HUES64 (cell line): ENCODE results near the gene GIGYF2.

Experiments
- H3K27ac ChIP-seq: 2 replicates; pipeline ENCODE4 v1.7.0; 2013; ENCODE audit warnings: low read depth, low read length, inconsistent platforms
- H3K27me3 ChIP-seq: 2 replicates; pipeline ENCODE4 v1.6.1; 2013; ENCODE audit warnings: mild to moderate bottlenecking, low read length; ENCODE audit not compliant: insufficient read depth
- H3K36me3 ChIP-seq: 2 replicates; pipeline ENCODE4 v1.6.1; 2013; ENCODE audit warnings: mild to moderate bottlenecking, low read length; ENCODE audit not compliant: insufficient read depth
- H3K4me1 ChIP-seq: 2 replicates; pipeline ENCODE4 v1.6.1; 2013; ENCODE audit warnings: mild to moderate bottlenecking, low read length, moderate library complexity; ENCODE audit not compliant: insufficient read depth
- H3K4me3 ChIP-seq: 2 replicates; pipeline ENCODE4 v1.5.1; 2013; ENCODE audit warnings: mild to moderate bottlenecking, low read length, moderate library complexity
- H3K9ac ChIP-seq: 2 replicates; pipeline ENCODE4 v1.6.1; 2013; ENCODE audit warnings: mild to moderate bottlenecking, low read depth, low read length
- H3K9me3 ChIP-seq: 2 replicates; pipeline ENCODE4 v1.6.1; 2013; ENCODE audit warnings: low read depth, low read length; ENCODE audit not compliant: insufficient read depth
- WGBS: fragments of 150-250, 120-280 bp; methylation state at CpG from one replicate; pipeline ENCODE4 v1.1.7; 2013; ENCODE audit warnings: missing lambda C conversion rate; 5-methylcytosine and 5-hydroxymethylcytosine counted together

Gene GIGYF2

DNA sequence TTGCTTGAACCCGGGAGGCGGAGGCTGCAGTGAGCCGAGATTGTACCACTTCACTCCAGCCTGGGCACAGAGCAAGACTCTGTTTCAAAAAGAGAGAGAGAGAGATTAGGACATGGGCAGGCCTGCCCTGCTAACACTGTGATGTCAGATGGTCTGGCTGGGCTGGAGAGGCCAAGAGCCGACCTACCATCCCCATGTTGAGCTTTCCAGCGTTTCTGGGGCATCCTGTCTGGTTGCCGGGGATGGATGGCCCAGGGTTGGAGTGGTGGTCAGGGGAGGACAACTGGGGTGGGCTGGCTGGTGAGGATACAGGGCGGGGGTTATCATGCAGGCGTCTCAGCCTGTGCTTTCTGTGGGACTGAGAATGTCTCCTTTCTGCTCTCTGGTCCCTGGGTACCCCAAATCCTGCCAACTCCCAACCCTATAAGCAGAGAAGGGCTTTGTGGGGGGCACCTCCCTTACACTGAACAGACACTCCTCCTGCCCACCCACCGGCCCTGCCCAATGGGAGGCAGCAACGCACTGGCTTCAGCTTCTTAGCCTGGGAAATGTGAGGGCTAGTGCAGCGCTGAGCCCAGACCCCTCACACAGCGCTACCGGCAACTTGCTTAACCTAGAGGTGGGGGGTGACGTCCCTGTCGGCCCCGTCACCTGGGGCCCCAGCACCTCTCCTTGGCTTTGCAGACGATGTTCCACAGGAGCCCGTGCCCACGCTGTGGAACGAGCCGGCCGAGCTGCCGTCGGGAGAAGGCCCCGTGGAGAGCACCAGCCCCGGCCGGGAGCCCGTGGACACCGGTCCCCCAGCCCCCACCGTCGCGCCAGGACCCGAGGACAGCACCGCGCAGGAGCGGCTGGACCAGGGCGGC is 178.4 kb downstream of the GIGYF2 start:
- no peaks in the 10 kb centered on the region for H3K4me1 ChIP-seq
- no peak overlapping the region for H3K27ac ChIP-seq
- peaks cover 35% of the 10 kb centered on the region for H3K27me3 ChIP-seq
- 35% methylated on average over 33 of the region's 37 CpGs for WGBS
- H3K36me3 ChIP-seq = no peaks in the 10 kb centered on the region
- H3K4me3 ChIP-seq = peak overlapping the region; percentile 62
- H3K9me3 ChIP-seq = no peaks in the 10 kb centered on the region
- H3K9ac ChIP-seq = no peak overlapping the region

DNA sequence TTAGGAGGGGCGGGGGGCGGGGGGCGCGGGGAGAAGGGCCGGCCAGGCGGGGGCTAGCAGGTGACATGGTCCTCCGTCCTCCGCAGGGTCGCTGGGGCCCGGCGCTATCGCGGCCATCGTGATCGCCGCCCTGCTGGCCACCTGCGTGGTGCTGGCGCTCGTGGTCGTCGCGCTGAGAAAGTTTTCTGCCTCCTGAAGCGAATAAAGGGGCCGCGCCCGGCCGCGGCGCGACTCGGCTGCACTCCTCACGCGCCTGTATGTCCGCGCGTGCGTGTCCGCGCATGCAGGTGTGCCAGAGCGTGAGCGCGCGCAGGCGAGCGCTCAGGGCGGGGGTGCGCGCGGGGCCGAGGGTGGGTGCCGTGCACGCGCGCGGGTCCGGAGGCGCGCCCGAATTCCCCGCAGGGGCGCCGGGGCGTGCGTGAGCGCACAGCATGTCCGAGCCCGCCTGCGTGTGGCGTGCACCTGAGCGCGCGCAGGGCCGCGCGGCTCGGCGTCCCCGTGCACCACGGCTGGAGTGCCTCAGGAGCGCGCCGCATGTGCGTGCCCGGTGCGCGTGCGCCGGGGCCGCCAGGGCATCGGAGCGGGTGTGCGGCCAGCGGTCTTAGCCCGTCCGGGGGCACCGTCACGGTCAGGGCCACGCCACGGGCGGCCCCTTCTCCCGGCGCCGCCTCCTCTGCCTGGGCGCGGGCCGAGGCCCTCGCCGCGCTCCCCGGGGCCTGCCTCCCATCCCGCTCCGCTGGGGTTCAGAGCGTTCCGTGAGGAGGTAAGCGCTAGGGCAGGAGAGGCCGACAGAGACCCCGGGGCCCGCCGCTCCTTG is 179.2 kb downstream of the GIGYF2 start:
- H3K27me3 ChIP-seq = peaks cover 35% of the 10 kb centered on the region
- H3K9ac ChIP-seq = peak overlapping the region; percentile 66
- H3K36me3 ChIP-seq = no peaks in the 10 kb centered on the region
- H3K4me3 ChIP-seq = peak overlapping the region; percentile 62
- no peak overlapping the region for H3K27ac ChIP-seq
- no peaks in the 10 kb centered on the region for H3K9me3 ChIP-seq
- WGBS = under 1% methylated on average over 119 of the region's 119 CpGs
- H3K4me1 ChIP-seq = no peaks in the 10 kb centered on the region

- no peaks in the 10 kb centered on the region for H3K4me1 ChIP-seq
- H3K9ac ChIP-seq = peak overlapping the region; percentile 66; the same call in 1 of the 2 replicates
- peak overlapping the region; percentile 62 for H3K4me3 ChIP-seq
- H3K27ac ChIP-seq = no peak overlapping the region
- 17% methylated on average over 20 of the region's 21 CpGs for WGBS
- H3K27me3 ChIP-seq = peaks cover 35% of the 10 kb centered on the region
- H3K9me3 ChIP-seq = no peaks in the 10 kb centered on the region
- H3K36me3 ChIP-seq = no peaks in the 10 kb centered on the region
Observed at GRCh38 chr2:232876978-232877441, 179.9 kb downstream of the GIGYF2 start.

- peaks cover 35% of the 10 kb centered on the region for H3K27me3 ChIP-seq
- H3K9me3 ChIP-seq = no peaks in the 10 kb centered on the region
- H3K4me1 ChIP-seq = no peaks in the 10 kb centered on the region
- no peak overlapping the region for H3K4me3 ChIP-seq
- no peaks in the 10 kb centered on the region for H3K36me3 ChIP-seq
- WGBS = 91% methylated on average over 13 of the region's 13 CpGs
- no peak overlapping the region for H3K27ac ChIP-seq
- no peak overlapping the region for H3K9ac ChIP-seq
Observed at GRCh38 chr2:232877940-232878511, 180.9 kb downstream of the GIGYF2 start.

GRCh38 chr2:232878855-232879617 is 181.9 kb downstream of the GIGYF2 start:
- WGBS = 94% methylated on average over 20 of the region's 20 CpGs

DNA sequence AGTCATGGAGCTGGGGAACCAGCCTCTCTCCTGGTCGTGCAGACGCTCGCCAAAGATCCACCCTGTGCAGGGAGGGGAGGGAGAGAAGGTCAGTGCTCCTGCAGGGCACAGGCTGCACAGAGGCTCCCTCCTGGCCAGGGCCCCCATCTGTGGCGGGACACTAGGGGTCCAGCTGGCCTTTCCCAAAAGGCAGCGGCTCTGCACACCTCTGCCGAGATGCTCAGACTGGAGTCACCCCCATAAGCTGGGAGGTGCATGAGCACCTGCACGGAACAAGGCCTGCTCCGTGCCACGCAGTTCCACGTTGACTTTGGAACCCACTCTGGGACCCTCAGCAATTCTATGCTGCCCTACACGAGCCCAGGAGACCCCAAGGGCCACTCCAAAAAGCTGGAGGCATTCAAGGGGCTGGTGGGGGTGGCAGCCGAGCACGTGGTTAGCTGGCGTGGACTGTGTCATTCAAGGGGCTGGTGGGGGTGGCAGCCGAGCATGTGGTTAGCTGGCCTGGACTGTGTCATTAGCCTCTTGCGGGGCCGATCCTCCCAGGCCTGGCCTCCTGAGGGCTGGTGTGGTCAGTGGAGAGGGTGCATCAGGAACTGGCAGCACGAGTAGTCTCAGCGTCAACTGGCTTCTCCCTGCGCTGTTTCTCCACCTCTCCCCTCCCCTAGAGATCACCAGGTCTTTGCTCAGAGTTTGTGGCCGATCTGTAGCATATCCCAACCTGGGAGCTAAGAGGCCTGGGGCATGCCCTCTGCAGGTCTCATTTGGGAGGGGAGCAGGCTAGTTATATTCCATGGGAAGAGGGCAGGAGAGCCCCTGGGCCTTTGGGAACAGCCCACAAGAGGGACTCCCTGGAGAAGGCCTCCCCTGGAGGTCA is 182.7 kb downstream of the GIGYF2 start:
- Histone ChIP-seq H3K9me3 (no peaks in the 10 kb centered on the region), H3K27me3 (peaks cover 32% of the 10 kb centered on the region), H3K36me3 (no peaks in the 10 kb centered on the region), H3K4me1 (no peaks in the 10 kb centered on the region), H3K4me3 (no peak overlapping the region), H3K9ac (no peak overlapping the region), H3K27ac (no peak overlapping the region)
- 93% methylated on average over 21 of the region's 21 CpGs for WGBS

More at GRCh38 chr2:232878855-232879617, 181.9 kb downstream of the GIGYF2 start:
- Histone ChIP-seq H3K36me3 (no peaks in the 10 kb centered on the region), H3K9ac (no peak overlapping the region), H3K9me3 (no peaks in the 10 kb centered on the region), H3K27me3 (peaks cover 35% of the 10 kb centered on the region), H3K27ac (no peak overlapping the region), H3K4me1 (no peaks in the 10 kb centered on the region), H3K4me3 (no peak overlapping the region)

DNA sequence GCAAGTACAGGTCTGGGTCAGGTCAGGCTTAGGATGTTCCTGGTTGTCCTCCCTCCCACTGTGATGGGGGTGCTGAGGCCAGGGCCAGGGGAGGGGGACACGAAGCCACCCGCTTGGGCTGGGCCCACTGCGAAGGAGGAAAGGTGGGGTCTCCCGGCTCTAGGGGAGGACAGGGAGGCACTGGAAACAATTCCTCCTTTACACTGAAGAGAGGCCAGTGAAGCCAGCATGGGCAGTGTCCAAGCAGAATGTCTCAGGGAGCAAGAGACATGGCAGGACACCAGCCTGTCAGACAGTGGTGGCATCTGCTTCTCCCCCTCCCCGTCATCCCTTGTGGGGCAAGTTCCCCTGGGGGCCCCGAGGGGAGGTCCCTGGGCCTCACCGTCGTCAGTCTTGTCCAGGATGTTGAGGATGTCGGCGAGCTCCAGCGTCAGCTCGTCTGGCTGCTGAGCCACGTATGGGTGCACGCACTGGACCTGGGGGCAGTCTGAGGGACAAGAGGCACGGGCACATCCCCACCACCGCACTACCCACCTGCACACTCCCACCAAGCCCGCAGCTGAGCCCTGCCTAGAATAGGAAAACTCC is 183.7 kb downstream of the GIGYF2 start:
- no peak overlapping the region for H3K4me3 ChIP-seq
- H3K27ac ChIP-seq = no peak overlapping the region
- no peak overlapping the region for H3K9ac ChIP-seq
- no peaks in the 10 kb centered on the region for H3K4me1 ChIP-seq
- 94% methylated on average over 16 of the region's 17 CpGs for WGBS
- H3K27me3 ChIP-seq = peaks cover 22% of the 10 kb centered on the region
- no peaks in the 10 kb centered on the region for H3K9me3 ChIP-seq
- no peaks in the 10 kb centered on the region for H3K36me3 ChIP-seq

- Histone ChIP-seq H3K9ac (no peak overlapping the region), H3K27ac (no peak overlapping the region), H3K36me3 (no peaks in the 10 kb centered on the region), H3K27me3 (peaks cover 11% of the 10 kb centered on the region), H3K4me1 (no peaks in the 10 kb centered on the region), H3K4me3 (no peak overlapping the region), H3K9me3 (no peaks in the 10 kb centered on the region)
- WGBS = 94% methylated on average over 17 of the region's 17 CpGs
Observed at GRCh38 chr2:232882085-232882484, 185.0 kb downstream of the GIGYF2 start.

- H3K9me3 ChIP-seq = no peaks in the 10 kb centered on the region
- H3K27ac ChIP-seq = no peak overlapping the region
- H3K27me3 ChIP-seq = peaks cover 6% of the 10 kb centered on the region
- H3K36me3 ChIP-seq = no peaks in the 10 kb centered on the region
- WGBS = 92% methylated on average over 20 of the region's 20 CpGs
- no peak overlapping the region for H3K4me3 ChIP-seq
- H3K9ac ChIP-seq = no peak overlapping the region
- no peaks in the 10 kb centered on the region for H3K4me1 ChIP-seq
Observed at GRCh38 chr2:232882505-232883115, 185.5 kb downstream of the GIGYF2 start.
